Dendritic cell treated with granulocyte-macrophage colony-stimulating factor and Interleukin-4, amounts not matched to agents 40 ng/mL and 50 ng/mL, for 4 days (primary cell): ENCODE measurements around the gene AGAP1.

Source experiments
- H3K27ac Mint-ChIP-seq: one replicate; pipeline ENCODE4 v1.8.0; 2022; ENCODE audit warnings: mild to moderate bottlenecking, mixed read lengths
- H3K27me3 Mint-ChIP-seq: one replicate; pipeline ENCODE4 v1.8.0; 2022; ENCODE audit warnings: mild to moderate bottlenecking, mixed read lengths
- H3K36me3 Mint-ChIP-seq: one replicate; pipeline ENCODE4 v1.8.0; 2022; ENCODE audit warnings: low read depth, mixed read lengths
- H3K4me1 Mint-ChIP-seq: one replicate; pipeline ENCODE4 v1.8.0; 2022; ENCODE audit warnings: low read depth, mixed read lengths
- H3K4me3 Mint-ChIP-seq: one replicate; pipeline ENCODE4 v1.8.0; 2022; ENCODE audit warnings: mild to moderate bottlenecking, moderate library complexity, mixed read lengths
- H3K9me3 Mint-ChIP-seq: one replicate; pipeline ENCODE4 v1.8.0; 2022; ENCODE audit warnings: mixed read lengths
- intact Hi-C: fragments of 100-400 bp; cut with micrococcal nuclease; formaldehyde crosslinking; loops from one replicate; pipeline ENCODE4 v1.15.0; 2022

The AGAP1 gene

GRCh38 chr2:235669983-235670962, 176.4 kb downstream of the AGAP1 start:
- Mint-ChIP-seq H3K4me3 (no peak overlapping the region), H3K36me3 (no peaks in the 10 kb centered on the region), H3K4me1 (no peaks in the 10 kb centered on the region), H3K27ac (no peak overlapping the region), H3K9me3 (no peaks in the 10 kb centered on the region), H3K27me3 (peaks cover 71% of the 10 kb centered on the region)
- intact Hi-C loops = no loop called here

DNA sequence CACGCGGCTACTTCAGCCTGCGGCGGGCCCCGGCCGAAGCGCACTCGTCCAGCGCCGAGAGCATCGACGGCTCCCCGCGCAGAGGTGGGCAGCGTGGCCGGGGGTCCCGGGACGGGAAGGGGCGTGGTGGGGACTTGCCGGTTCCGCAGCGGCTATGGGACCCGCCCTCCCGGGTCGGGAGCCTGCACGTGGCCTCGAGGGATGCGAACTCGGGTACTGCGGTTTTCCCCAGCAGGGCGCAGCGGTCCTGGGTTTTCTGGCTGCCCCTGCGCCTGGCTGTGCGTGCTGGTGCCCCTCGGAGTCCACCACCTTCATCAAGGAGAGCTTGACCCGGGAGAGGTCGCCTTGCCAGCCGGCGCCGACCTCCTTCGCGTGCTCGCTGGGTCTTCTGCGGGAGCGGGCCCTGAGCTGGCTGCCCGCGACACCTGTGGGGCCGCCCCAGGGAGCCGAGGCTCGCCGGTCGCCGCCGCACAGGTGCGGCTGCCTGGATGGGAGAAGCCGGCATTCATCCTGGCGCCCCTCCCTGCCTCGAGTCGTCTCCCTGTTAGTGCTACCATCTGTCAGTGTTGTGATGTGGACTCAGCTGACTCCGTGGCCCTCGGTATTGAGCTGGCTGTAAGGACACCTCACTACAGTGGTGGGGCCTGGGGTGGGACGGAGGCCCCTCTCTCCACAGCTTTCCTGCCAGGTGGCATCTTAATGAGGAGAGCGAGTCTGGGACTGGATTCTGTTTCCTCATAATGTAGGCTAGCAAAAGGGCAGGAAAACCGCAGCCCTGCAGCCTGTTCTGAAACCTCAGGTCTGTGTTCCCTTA, 177.3 kb downstream of the AGAP1 start:
- Mint-ChIP-seq H3K9me3 (no peaks in the 10 kb centered on the region), H3K27ac (no peak overlapping the region), H3K27me3 (peaks cover 69% of the 10 kb centered on the region), H3K4me3 (no peak overlapping the region), H3K36me3 (no peaks in the 10 kb centered on the region), H3K4me1 (no peaks in the 10 kb centered on the region)
- intact Hi-C loops = no loop called here

GRCh38 chr2:235672720-235673119, 178.9 kb downstream of the AGAP1 start:
- peaks cover 60% of the 10 kb centered on the region for H3K27me3 Mint-ChIP-seq
- H3K36me3 Mint-ChIP-seq = no peaks in the 10 kb centered on the region
- no peaks in the 10 kb centered on the region for H3K9me3 Mint-ChIP-seq
- intact Hi-C loops = no loop called here
- no peaks in the 10 kb centered on the region for H3K4me1 Mint-ChIP-seq
- H3K27ac Mint-ChIP-seq = no peak overlapping the region
- no peak overlapping the region for H3K4me3 Mint-ChIP-seq

GRCh38 chr2:235674146-235674545, 180.3 kb downstream of the AGAP1 start:
- H3K27ac Mint-ChIP-seq = no peak overlapping the region
- H3K9me3 Mint-ChIP-seq = no peaks in the 10 kb centered on the region
- no peaks in the 10 kb centered on the region for H3K4me1 Mint-ChIP-seq
- intact Hi-C loops = no loop called here
- peaks cover 50% of the 10 kb centered on the region for H3K27me3 Mint-ChIP-seq
- no peaks in the 10 kb centered on the region for H3K36me3 Mint-ChIP-seq
- H3K4me3 Mint-ChIP-seq = no peak overlapping the region

GRCh38 chr2:235674812-235675211, 181.0 kb downstream of the AGAP1 start:
- intact Hi-C loops = no loop called here
- no peak overlapping the region for H3K27ac Mint-ChIP-seq
- H3K27me3 Mint-ChIP-seq = peaks cover 49% of the 10 kb centered on the region
- H3K4me1 Mint-ChIP-seq = no peaks in the 10 kb centered on the region
- H3K4me3 Mint-ChIP-seq = no peak overlapping the region
- H3K9me3 Mint-ChIP-seq = no peaks in the 10 kb centered on the region
- no peaks in the 10 kb centered on the region for H3K36me3 Mint-ChIP-seq

- no peaks in the 10 kb centered on the region for H3K36me3 Mint-ChIP-seq
- peaks cover 52% of the 10 kb centered on the region for H3K27me3 Mint-ChIP-seq
- intact Hi-C loops = no loop called here
- no peak overlapping the region for H3K27ac Mint-ChIP-seq
- H3K4me3 Mint-ChIP-seq = no peak overlapping the region
- H3K4me1 Mint-ChIP-seq = no peaks in the 10 kb centered on the region
- H3K9me3 Mint-ChIP-seq = no peaks in the 10 kb centered on the region
These were observed 182.1 kb downstream of the AGAP1 start for GRCh38 chr2:235675678-235676535.

GRCh38 chr2:235676536-235676799, 182.6 kb downstream of the AGAP1 start:
- Mint-ChIP-seq H3K9me3 (no peaks in the 10 kb centered on the region), H3K36me3 (no peaks in the 10 kb centered on the region), H3K4me1 (no peaks in the 10 kb centered on the region), H3K4me3 (no peak overlapping the region), H3K27me3 (peaks cover 46% of the 10 kb centered on the region), H3K27ac (no peak overlapping the region)
- intact Hi-C loops = no loop called here

GRCh38 chr2:235677276-235677788, 183.5 kb downstream of the AGAP1 start:
- intact Hi-C loops = no loop called here
- Mint-ChIP-seq H3K4me3 (no peak overlapping the region), H3K36me3 (no peaks in the 10 kb centered on the region), H3K27ac (no peak overlapping the region), H3K4me1 (no peaks in the 10 kb centered on the region), H3K27me3 (peaks cover 38% of the 10 kb centered on the region), H3K9me3 (no peaks in the 10 kb centered on the region)

GRCh38 chr2:235677937-235678336, 184.1 kb downstream of the AGAP1 start:
- no peak overlapping the region for H3K27ac Mint-ChIP-seq
- intact Hi-C loops = no loop called here
- H3K4me3 Mint-ChIP-seq = no peak overlapping the region
- H3K4me1 Mint-ChIP-seq = no peaks in the 10 kb centered on the region
- no peaks in the 10 kb centered on the region for H3K9me3 Mint-ChIP-seq
- no peaks in the 10 kb centered on the region for H3K36me3 Mint-ChIP-seq
- peaks cover 34% of the 10 kb centered on the region for H3K27me3 Mint-ChIP-seq

DNA sequence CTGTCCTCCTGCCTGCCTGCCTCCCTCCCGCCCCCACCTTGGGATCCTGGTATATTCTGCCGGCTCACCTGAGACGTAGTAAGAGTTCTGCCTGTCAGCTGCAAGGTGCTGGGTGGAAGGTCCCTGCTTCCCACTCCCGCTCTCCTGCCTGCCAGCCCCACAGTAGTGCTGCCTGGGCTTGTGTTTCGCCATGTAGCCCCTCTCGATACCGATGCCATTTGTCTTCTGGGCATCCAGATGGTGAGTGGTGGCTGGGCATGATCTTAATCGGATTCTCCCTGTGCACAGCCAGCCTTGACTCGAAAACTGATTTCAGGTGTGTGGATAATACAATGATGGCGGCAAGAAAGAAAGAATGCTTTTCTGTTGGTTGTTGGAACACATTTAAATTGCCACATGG, 184.9 kb downstream of the AGAP1 start:
- H3K4me1 Mint-ChIP-seq = no peaks in the 10 kb centered on the region
- H3K36me3 Mint-ChIP-seq = no peaks in the 10 kb centered on the region
- intact Hi-C loops = no loop called here
- peaks cover 29% of the 10 kb centered on the region for H3K27me3 Mint-ChIP-seq
- H3K9me3 Mint-ChIP-seq = no peaks in the 10 kb centered on the region
- H3K27ac Mint-ChIP-seq = no peak overlapping the region
- no peak overlapping the region for H3K4me3 Mint-ChIP-seq

DNA sequence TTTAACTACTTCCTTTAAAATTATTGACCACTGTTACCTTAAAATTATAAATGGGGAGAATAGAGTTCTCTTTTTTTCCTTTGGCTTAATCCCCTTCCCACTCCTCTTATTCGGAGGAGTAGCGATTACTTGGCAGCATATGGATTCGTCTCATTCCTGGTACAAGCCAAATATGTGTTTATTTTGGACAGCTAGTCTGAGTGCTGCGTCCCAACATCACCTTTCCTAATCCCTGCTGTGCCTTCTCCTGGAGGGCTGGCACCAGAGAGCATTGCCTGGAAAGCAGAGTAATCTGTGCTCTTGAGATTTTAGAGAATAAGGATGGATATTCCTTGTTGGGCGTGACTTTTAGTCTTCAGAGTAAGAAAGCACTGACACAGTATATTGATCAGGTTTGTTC, 185.6 kb downstream of the AGAP1 start:
- Mint-ChIP-seq H3K36me3 (no peaks in the 10 kb centered on the region), H3K4me3 (no peak overlapping the region), H3K27me3 (peaks cover 25% of the 10 kb centered on the region), H3K9me3 (no peaks in the 10 kb centered on the region), H3K4me1 (no peaks in the 10 kb centered on the region), H3K27ac (no peak overlapping the region)
- intact Hi-C loops = no loop called here

- no peaks in the 10 kb centered on the region for H3K4me1 Mint-ChIP-seq
- intact Hi-C loops = no loop called here
- no peaks in the 10 kb centered on the region for H3K36me3 Mint-ChIP-seq
- no peak overlapping the region for H3K27ac Mint-ChIP-seq
- H3K9me3 Mint-ChIP-seq = no peaks in the 10 kb centered on the region
- H3K4me3 Mint-ChIP-seq = no peak overlapping the region
- peaks cover 4% of the 10 kb centered on the region for H3K27me3 Mint-ChIP-seq
These were observed 191.3 kb downstream of the AGAP1 start for GRCh38 chr2:235685024-235685721.
